ENCODE results near the gene ST3GAL5.

ST3GAL5 gene

DNA sequence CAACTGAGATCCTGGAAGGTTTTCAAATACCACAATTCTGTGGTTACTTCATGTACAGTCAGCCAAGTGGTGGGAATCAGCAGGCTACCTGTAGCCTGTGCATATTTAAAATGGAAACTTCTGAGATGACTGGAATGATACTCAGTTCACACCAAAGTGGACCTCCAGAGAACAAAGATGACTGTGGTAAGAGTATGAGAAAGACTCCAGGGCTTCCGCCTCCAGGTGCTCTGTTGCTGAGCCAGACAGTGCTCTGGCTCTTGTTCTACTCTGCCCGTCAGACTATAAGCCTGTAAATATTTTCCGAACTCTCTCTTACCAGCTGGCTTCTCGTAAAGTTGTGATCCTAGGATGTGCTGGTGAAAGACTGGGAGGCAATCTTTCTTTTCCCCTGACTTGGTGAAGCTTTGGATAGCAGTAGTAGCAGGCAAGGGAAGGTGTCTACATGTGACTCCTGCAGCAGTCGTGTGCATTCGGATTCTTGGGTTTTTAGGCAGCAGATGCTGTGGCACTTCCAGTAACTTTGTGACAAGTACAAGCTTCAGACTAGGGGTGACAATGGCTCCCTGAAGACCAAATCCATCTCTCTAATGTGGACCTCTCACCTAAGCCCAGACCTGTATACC, 23.1 kb downstream of the ST3GAL5 start:
- no peak for DNase-seq

DNA sequence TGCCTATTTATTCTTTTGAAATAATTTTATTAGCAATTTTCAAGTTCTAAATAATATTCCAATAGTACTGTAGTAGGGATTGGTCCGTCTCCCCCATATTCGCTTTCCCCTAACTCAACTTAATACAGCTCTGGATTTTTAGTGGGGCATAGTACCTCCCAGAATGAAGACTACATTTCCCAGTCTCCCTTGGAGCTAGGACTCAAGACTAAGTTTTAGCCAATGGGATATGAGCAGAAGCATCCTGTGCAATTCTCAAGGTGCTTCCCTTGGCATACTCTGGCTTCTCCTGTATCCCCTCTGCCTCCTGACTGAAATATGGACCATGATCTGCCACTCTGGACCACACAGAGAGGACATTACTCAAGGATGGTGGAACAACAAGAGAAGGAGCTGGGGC, 24.1 kb downstream of the ST3GAL5 start:
- DNase-seq = no peak

DNA sequence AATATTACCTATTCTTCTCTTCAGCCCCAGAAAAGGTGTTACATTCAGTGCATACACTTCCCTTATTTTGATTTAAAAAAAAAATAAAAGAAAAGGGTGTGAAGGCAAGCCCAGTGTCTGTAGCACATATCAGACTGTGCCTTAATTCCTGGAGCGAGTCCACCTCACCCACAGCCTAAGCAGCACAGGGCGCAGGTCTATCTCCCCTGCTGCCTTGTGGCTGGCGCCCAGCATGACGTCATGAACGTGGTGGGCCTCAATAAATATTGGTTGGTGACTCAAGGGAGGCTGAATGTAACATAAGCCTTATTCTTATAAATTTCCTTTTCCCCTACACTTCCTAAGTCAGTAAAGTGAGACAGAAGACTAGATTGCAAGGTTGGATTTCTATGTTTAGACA, 26.4 kb downstream of the ST3GAL5 start:
- no peak for DNase-seq

DNA sequence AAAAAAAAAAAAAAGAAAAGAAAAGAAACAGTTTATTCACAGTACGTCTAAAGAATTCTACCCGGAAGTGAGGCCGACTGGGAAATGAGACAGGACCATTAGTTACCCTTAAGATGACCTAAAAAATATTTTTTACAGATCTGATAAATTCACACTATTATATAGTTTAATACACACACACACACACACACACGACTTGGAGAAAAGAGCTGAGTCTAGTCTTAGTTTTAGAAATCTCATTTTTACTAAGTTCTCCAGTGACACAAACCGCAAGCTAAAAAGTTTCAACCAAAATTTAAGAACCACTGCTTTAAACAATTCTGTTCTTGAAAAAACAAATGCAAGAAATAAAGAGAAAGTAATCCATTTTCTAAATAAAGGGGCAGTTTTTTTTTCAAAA, 27.1 kb downstream of the ST3GAL5 start:
- DNase-seq = no peak

DNA sequence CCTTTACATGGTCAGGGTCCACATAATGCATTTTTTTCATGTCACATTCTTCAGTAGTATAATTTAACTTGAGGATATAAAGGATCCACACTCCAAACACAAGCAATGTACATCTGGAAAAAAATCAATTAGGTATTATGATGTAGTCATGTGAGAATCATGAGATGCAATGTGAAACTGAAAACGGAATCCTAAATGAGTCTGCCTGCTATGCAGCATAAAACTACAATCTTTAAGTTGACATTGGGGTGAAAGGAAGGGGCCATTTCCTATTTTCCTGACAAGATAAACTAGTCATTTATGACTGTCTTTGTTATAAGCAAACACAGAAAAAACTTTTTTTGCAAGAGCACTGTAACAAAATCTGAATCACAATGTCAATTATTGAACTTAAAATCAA, 27.6 kb downstream of the ST3GAL5 start:
- no peak for DNase-seq

DNA sequence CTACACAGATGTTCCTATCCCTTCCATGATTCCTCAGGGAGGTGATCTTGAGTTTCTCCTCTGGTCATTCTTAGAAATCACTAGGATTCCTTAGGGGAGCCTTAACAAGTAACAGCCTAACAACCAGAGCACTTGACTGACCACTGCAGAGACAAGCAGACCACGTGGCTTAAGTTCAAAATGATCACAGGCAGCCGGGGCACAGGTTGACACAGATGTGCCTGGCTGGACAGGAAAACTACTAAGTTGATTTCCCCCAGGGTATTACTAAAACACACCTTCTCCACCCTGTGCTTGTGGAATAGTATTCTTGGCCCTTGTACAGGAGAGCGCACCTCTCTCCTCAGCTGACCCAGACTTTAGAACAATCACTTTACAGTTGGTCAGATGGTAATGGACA, 29.9 kb downstream of the ST3GAL5 start:
- no peak for DNase-seq

DNA sequence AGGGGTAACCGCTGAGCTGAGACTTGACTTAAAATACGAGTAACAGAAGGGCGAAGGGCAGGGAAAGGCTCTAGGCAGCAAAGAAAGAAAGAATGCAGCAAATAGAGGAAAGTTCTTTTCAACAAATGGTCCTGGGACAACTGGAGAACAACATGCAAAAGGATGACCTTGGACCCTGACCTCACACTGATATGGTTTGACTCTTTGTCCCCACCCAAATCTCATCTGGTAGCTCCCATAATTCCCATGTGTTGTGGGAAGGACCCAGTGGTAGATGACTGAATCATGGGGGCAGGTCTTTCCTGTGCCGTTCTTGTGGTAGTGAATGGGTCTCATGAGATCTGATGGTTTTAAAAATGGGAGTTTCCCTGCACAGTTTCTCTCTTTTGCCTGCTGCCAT, 33.9 kb downstream of the ST3GAL5 start:
- DNase-seq = no peak

DNA sequence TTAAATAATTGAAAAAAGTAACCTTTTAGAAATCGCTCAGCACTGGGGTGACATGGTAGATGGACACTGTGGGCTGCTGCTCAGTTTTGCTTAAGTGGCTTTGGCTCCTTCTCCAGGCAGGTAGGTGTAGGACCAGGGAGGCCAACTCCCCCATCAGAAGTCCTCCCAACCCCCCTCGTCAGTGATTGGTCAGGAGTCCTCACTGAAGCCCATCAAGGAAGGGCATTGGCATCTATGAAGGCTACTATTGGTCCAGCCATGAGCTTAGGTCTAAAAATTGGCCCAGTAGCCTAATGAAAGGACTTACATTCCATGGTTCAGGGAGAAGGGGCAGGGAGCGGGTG, 34.7 kb downstream of the ST3GAL5 start:
- no peak for DNase-seq

DNA sequence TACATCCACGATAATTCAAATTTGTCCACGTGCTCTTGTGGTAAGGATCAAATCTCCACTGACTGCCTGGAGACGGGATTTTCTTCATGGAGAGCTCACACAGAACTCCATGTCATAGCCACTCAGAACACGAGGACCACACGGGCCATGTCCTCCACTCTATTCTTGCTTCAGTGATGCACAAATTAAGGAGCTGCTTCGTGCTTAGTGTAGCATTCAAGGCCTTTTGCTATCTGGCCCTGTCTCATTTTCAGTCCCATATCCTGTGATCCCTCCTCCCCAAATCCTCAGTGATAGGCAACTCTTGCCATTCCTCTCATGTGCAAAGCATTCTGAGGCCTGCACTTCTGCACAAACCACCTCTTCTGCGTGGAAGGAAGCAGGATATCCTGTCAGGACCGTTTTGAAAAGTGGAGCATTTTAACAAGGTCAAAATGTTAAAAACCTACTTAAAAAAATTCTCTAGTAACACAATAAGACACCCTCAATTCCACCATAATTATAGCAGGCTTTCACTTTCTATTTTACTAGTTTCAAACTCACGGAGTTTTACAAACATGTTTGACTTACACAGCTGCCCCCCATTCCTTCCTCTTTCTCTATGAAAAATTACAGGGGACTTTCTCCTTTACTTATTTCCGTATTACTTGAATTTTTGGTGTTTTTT, 35.2 kb downstream of the ST3GAL5 start:
- DNase-seq = no peak

DNA sequence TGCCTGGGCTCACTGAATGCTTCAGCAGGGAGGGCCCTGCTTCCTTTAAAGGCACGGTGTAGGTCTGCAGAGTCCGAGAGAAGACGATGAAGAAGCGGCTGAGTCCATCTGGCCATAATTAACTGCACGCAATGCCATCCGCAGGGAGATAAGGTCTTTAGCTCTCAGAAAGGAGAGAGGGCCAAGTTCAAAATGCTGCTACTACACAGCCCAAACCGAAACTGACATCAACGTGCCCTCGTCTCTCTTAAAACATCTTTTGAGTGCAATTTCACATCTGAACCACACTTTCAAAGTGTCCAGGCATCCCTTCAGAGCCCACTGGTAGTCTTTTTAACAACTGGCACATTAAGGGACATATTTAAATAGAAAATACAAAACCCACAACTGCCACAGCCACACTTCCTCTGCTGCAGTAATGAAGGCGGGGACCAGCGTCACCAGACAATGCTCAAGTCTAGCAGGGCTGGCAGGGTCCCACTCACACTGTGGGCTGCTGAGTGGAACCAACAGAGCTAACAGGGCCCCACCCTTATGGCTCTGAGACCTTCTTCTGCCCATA, 35.8 kb downstream of the ST3GAL5 start:
- no peak for DNase-seq

DNA sequence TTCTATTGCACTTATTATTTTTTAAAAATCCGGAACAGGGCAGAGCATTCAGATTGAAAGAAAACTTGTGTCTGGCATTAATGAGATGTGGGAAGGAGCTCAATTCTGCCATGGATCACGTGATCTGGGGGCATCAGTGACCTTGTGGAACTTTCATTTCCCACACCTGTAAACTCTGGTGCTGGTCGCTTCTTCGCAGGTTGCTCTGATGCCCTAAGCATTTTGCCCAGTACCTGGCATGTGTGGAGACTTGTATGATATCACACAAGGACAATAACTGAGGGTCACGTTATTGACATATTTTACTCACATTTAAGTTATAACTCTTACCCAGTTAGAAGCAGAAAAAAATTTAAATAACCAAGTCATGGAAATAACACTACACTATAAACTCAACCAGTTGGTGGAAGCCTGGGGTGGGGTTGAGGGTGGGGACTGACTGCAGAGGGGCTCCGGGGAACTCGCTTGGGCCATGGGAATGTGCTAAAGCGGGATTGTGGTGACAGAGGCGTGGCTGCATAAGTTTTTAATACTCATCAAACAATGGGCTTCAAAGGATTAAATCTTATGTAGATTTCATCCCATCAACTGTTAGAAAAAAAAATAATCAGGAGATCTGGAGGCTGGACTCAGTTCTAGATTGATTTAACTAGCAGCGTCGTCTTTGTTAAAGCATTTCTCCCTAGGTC, 36.5 kb downstream of the ST3GAL5 start:
- DNase-seq = no peak

DNA sequence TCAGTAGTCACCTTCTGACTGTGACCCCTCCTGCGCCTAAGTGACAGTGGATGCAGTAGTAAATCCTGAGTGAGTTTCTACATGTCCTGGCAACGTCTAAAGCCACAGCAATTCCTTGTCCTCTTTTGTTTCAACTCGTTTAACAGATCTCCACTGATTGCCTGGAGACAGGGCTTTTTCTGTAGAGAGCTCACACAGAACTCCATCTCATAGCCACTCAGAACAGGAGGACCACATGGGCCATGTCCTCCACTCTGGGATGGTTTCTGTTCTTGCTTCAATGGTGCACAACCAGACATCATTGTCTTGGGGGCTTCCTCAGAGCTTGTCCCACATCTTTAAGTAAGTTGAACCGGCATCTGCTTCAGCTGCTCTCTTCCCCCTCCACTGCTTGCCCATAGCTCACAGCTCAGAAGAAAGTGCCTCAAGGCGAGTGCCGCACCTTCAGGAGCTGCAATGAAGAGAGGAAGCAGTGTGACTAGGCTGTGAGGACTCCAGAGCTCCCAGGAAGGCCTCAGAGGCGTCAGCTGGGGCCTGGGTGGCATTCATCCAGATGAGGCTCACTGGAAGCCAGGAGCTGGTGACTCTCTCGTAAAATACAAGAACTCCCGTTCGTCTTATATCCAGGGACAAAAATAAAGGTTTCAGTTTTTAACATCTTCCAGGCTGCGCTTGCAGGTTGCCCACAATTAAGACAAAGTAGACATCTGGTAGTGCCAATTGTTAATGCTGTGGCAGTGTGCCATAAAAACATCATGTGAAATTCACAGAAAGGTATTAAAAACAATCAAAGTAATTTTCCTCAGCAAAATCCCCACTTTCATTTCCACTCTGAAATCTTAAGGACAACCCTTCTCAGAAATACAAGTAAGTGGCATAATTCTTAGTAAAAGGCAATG, 37.3 kb downstream of the ST3GAL5 start:
- DNase-seq = no peak

DNA sequence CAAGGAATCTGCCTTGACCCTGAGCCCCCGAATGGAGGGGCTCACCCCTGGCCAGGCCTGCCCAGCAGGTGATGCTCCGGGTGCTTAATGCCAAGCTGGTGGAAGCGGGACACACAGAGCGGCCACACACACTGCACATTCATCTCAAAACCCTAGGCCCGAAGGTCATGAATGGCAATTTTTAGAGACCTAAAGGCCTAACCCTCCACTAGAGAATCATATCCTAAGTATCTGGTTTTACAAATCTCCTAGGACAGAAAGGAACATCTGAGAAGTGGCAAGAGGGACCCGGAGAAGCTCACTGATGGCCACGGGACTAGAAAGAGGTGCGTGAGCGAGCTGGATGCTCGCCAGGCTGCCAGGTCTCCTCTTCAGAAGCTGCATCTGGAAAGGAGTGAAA, 38.3 kb downstream of the ST3GAL5 start:
- no peak for DNase-seq

DNA sequence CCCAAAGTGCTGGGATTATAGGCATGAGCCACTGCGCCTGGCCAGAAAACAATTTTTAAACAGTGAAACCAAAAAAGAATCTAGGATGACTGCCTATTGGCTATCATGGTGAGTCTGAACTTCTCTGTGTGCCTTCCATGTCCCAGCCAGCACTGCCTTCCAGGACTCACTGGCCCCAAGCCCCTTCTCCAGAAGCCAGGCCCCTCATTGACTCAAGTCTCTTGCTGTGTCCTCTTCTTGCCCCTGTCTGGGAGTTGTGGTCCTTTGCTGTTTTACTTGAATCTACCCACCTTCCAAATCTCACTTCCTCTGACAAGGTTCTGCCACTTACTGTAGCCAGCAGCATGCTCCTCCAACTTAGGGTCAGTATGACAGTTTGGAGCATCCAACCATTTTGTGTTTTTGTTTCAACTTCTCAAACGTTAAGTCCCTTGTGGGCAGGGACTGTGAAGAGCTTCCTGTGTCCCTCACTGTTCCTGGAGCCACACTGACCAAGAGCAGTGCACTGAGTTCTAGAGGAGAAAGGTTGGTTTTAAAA, 41.7 kb downstream of the ST3GAL5 start:
- no peak for DNase-seq

DNA sequence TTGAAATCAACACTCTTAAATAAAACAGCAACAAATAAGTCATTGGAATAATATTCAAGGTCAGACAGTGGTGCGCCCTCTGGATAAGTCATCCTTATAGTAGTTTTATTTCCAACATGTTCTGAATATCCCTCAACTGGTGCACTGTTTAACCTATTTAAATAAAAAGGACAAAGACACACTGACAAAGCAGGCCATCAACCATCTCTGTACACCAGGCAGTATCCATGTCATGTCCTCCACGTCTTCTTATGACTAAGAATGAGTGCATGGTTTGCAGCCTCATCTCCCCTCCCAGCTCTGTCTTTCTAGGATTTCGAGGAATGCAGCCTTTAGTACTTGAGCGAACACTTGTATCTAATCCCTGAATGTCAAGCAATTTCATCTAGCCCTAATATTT, 42.4 kb downstream of the ST3GAL5 start:
- DNase-seq = no peak

DNA sequence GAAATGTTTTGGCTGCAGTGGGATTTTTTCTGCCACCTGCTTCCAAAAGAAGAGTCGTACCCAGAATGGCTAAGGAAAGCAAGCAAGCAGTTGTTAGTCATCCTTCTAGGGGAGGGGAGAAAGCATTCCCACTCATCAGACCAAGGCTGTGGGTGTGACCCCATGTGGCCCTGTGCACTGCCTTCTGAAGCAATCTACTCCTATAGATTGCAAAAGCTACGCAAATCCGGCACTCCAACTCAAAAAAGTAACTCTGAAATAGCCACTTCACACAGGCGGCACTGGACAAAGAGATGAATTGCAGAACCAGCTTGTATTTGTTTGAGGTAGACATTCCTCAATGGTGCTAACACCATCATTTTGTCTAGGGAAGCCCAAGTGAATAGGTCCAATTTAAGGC, 44.3 kb downstream of the ST3GAL5 start:
- no peak for DNase-seq

DNA sequence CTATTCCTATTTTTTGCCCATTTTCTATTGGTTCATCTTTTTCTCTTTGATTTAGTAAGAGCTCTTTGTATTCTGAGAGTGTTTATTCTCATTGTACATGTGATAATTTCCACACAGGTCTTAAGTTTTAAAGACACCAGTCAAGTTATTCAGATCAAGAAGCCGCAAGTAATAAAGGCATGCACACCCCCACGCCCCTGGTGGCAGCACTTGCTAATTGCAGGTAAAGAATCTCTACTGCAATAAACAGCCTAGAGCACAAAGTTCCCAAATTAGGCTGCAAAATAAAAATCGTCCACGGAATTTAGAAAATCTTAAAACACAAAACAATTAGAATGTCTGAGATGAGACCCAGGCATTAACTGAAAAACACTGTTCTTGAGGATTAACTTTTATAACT, 45.2 kb downstream of the ST3GAL5 start:
- DNase-seq = no peak

DNA sequence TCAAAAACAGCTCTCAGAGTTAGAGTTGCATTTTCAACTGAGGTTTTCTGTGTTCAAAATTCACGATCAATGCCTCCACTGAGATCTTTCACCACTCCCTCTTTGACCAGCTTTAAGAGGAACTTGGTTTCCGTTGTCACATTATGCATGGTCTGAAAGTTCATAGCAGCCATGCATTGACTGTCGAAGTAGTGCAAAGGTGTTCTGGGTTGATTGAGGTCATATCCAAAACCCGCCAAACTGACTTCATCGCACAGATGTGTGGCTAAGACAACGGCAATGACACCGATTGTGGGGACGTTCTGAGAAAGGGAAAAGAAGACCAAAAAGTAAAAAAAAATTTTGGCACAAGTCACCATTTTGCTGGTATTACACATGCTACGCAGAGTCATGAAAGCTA, 48.7 kb downstream of the ST3GAL5 start:
- DNase-seq = no peak

DNA sequence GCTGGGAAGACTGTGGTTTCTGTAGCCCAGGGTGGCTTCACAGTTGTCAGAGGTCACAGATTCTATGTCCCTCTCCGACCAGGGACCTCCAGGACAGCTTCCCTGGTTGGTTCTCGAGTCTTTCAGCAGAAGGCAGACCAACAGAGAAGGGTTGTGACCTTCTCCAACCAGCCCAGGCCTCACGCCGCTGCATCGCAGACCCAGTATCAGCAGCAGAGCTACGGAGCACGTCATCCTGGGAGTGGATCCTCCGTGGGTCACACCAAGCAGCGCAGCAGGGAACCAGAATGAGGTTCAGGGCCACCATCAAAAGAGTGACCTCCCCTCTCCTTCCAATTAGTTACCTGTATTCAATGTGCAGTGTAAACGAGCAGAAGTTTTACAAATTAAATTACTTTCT, 49.3 kb downstream of the ST3GAL5 start:
- no peak for DNase-seq

DNA sequence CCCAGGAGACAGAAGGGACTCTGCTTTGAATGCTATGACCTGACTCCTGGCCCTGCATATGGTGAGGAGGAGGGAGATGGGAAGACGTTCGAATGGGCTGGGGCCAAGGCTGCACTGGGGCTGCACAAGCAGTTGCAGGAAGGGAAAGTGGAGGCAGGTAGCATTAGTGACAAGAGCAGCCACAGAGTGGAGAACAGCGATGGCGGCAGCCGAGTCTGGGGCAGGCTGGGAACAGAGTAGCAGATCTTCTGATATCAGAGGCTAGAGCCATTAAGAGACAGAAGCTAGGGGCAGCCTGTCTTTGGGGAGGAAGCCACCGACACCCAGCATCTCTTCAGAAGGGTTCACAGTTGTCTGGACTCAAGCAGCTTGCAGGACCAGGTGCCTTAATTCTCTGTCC, 50.1 kb downstream of the ST3GAL5 start:
- no peak for DNase-seq

DNA sequence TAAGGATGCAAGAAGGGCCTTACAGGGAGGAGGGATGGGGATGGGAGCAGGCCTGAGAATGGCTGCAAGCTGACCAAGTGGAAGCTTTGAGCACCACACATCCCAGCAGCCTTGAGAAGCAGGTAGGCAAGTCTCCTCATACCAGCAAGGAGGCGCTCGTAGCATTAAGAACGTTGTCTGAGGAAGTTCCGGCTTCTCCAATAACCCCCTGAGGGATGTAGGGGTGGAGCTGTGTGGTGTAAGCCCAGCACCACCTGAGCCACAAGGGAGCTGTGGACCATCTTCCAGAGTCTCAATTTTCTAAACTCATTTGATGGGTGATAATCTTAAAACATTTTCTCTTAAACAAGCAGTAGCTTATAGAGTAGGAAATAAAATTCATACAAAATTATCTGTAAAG, 50.6 kb downstream of the ST3GAL5 start:
- no peak for DNase-seq

DNA sequence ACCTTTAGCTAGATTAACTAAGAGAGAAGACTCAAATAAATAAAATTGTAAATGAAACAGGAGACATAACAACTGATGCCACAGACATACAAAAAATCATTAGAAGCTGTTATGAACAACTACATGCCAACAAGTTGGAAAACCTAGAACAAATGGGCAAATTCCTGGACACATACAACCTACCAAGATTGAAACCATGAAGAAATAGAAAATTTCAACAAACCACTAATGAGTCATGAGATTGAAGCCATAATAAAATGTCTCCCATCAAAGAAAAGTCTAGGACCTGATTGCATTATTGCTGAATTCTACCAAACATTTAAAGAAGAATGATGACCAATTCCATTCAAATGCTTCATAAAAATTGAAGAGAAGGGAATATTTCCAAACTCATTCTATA, 54.3 kb downstream of the ST3GAL5 start:
- DNase-seq = no peak

DNA sequence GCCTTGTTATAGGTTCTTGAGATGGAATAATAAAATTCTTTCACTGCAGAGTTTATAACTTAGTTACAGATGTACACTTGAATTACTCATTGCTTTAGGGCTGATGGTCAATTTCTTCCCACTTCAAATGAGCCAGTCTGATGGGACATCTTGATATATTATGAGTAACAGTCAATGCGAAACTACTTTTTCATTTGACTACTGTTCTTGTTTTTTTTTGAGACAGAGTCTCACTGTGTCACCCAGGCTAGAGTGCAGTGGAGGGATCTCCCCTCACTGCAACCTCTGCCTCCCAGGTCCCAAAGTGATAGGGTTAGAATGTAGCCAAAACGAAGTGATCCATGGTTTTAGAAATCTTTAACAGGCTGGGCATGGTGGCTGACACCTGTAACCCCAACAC, 57.1 kb downstream of the ST3GAL5 start:
- DNase-seq = no peak
